Hippocampal formation (tissue), 2 donors: ENCODE results near the gene NTN4.
"Not testable (repeated sequence)": the region's sequence is repeated elsewhere in the genome, so short reads cannot be mapped to it uniquely, and the experiment has no call there.

Source experiments
- DNase-seq, 2 donors: peaks; one replicate each; lab custom pipeline; 2025; lab: John Stamatoyannopoulos, UW

Gene NTN4

DNA sequence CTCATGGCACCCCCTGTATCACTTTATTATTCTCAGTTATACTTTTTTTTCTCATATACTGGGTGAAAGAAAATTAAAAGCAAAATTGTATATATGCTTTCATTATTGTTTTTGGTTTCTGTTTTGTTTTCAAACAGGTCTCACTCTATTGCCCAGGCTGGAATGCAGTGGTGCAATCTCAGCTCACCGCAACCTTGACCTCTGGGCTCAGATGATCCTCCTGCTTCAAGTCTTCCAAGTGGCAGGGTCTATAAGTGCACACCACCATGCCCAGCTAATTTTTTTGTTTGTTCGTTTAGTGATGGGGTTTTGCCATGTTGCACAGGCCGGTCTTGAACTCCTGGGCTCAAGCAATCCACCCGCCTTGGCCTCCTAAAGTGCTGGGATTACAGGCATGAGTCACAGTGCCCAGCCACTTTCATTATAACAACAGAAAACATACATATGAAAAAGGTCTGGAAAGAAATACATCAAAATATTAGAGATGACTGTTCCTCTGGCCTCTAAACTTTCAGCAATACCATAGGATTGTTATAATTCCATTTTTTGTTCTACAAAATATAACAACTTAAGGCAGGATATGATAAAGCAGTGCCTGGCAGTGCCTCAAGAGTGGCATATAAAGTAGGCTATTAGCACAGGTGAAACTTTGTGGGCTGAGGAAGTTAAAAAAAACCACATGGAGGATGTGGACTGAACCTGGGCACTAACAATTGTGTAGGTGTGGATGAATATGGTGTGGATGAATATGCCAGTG, 5.8 kb upstream of the NTN4 start:
- no peak for DNase-seq

DNA sequence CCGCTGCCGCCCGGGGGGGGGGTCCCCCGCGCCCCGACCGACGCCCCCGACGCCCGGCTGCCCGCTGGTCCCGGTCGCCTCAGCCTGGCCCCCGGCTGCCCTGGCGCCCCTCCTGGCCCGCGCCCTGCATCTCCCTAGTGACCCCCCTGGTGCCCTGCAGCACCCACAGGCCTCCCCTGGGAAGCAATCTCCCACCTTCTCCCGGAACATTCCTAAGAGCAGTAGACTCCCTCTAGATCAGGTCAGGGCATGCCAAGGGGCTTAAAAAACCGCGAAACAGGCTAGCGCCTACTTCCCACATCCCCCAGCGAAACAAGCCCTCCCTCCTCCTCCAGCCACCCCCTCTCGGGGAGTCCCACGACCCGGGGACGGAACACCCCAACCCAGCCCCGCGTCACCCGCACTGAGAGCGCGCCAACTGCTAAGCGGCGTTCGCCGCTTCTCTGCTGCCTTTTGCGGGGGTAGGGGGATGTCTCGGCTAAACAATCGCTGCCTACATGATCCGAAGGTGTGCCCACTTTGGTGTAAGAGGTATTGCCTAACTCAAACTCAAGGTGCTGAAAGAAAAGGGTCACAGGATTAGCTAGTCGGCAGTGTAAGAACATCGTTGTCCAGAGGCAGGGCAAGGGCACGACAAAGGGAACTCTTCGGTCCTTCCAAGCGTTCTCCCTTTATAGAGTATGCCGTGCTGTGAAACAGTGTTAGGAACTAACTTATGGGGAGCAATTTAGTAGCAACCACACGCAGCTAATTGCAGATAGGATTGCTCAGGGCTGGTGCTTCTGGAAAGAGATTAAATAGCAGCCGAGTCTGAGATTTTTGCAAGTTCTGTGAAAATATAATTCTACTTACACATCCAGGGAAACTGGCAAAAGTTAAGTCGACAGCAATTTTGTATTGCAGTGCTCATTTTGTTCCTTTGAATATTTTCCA, 619 bp upstream of the NTN4 start:
- DNase-seq = no peak

DNA sequence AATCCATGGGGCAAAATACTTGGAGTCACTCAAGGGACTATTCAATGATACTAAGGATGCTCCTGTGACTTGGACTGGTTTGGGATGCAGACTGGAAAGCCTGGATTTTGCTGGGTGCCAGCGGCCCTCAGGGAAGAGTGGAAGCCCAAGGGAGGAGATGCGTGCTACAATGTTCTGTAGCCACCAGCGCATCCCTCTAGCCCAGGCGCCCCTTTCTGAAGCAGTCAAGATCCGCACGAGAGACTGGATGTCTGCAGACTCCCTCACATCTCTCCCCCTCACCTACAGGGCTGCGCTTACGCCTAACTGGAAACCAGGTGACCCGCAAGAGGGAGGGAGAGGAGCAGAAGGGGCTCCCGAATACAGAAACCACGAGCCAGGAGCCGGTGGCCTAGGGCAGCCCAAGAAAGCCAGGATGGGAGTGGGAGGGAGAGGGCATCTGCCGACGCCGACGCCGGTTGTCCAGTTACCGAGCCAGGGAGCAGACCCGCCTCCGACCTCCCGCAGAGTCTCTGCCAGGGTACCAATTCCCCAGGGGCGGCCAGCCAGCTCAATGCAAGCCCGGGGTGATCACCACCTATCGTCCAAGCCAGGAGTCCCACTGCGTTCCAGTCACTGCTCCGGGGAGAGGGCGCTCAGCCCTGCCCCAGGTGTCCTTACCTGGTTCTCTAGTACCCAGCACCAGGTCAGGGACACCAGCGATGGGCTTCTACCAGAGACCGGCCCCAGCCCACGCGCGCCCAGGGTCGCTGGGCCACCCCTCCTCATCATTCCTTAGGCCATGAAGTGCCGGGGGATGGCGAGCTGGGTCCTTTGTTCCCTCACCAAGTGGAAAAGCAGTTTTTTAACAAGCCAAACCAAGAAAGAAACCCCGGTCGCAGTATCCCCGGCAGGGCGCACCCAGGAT, 1.2 kb downstream of the NTN4 start:
- DNase-seq = no peak

DNA sequence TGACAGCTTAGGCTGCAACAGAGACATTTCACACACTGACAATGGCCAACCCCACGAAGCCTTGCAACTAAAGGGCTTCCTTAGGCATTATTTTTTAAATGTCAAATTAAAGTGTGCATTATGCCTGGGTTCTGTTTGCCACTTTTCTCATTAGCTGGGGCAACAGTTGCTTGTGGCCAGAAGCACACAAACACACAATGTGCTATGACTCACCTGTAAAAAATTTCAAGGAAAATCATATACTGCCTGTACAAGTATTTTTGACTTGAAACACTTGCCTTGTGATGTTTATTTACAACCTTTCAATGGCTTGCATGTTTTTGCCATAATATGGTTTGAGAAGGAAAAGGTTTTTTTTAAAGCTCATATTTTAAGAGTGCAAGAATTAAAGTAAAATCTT, 1.9 kb downstream of the NTN4 start:
- no peak for DNase-seq

DNA sequence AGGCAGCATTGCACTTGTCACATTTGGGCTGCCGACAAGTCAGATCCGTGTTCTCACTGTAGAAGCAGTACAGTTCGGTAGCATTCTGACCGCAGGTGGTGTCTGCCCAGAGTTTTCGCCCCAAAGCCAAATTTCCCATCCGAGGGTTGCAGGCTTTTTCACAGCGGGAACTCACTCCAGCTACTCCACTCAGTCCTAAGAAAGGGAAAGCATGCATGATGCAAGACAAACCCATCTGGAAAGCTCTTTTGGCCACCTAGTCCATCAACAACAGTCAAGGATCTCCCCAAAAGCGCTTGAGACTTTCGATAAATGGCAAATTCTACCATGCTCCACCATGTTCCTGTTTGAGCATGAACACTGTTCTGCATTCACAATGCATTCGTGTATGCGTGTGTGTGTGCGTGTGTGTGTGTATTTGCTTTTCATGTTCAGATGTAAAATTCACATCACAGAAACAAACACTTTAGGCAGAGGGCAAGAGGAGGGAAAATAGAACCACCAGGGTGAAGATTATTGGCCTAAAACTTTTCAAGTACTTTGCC, 3.2 kb downstream of the NTN4 start:
- DNase-seq = no peak

DNA sequence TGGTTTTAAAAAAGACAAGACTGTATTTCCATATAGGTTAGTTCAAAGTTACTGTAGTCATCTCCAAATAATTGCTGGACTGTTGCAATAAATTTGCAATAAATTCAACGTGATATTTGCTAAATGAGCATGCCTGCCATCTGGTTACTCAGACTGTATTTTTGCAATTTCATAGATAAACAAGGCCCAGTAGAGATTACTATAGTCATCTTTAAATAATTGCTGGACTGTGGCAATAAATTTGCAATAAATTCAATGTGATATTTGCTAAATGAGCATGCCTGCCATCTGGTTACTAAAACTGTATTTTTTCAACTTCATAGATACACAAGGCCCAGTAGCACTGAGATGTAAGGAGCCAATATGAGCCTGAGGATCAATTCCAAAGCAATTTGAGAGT, 5.6 kb downstream of the NTN4 start:
- DNase-seq = no peak

DNA sequence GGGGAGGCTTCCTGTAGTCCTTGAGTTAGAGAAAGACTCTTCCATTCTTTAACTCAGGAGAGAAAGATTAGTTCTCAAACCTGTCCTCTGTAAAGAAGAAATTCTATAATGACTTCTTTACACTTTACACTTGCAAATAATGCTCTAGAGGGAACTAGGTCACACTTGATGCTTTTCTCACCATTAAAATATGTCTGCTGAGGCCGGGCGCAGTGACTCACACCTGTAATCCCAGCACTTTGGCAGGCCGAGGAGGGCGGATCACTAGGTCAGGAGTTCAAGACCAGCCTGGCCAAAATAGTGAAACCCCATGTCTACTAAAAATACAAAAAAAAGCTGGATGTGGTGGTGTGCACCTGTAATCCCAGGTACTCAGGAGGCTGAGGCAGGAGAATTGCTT, 6.3 kb downstream of the NTN4 start:
- DNase-seq = no peak

DNA sequence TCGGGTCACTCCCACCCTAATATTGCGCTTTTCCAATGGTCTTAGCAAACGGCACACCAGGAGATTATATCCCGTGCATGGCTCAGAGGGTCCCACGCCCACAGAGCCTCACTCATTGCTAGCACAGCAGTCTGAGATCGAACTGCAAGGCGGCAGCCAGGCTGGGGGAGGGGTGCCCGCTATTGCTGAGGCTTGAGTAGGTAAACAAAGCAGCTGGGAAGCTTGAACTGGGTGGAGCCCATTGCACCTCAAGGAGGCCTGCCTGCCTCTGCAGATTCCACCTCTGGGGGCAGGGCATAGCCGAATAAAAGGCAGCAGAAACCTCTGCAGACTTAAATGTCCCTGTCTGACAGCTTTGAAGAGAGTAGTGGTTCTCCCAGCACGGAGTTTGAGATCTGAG, 15.1 kb downstream of the NTN4 start:
- not testable (repeated sequence) for DNase-seq

DNA sequence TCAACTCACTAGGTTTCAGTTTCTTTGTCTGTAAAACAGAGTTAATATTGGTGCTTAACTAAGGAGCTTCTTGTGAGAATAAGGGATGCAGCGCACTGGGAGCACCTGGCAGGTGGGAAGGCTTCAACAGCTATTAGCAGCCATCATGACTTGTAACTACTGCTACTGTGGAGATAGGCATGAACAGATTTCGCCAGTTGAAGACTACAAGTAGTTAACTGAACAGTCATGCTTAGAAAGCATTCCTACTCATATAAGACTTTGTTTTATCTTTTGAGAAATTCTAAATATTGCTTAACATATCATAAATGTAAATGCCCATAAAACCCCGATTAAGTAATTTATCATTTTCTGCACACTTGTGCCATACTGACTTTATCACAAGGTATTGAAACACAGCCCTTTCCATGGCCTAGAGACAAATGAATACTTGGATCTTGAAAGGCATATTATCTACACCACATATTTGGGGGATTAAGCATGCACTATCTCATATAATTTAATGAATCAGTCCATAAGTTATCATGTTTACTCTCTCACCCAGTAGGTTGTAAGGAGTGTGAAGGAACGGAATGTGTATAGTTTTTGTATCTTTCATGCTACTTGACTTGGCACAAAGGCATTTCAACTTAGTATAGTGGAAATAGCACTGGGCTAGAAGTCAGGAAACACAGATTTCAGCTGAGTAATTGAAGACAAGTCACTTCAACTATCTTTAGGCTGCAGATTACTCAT, 16.1 kb downstream of the NTN4 start:
- DNase-seq = no peak

DNA sequence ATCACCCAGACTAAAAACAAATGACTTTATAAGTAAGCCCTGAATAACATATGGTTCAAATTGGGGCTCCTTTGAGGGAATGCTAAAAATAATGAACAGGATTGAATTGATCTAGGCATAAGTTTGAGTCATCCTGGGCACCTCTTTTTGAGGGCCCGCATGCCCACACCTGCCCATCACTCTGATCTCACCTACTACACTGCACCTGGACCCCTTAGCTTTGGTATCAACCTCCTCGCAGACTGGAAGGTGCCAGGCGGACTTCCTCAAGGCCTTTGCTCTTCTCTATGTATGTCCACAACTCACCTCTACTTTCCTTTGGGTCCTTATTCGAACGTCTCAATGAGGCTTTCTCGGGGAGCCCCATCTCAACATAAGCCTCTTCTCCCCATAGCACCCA, 17.2 kb downstream of the NTN4 start:
- no peak for DNase-seq

DNA sequence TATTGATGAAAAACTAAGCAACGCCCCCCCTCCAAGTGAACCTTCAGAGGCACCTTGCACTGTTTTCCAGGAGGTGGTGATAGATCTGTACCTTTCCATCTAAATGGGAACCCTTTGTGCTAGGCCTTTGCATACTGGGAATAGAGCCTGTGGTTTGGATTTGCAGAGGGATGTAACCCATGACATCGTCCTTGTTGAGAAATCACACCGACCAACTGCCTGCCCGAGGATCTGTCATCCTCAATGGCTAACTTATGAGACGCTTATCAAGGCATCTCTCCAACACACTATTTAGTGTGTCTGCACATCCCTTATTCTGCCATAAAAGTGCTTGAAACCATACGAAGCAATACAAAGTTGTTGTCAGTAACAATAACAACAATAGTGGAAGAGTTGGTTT, 22.9 kb downstream of the NTN4 start:
- no peak for DNase-seq

DNA sequence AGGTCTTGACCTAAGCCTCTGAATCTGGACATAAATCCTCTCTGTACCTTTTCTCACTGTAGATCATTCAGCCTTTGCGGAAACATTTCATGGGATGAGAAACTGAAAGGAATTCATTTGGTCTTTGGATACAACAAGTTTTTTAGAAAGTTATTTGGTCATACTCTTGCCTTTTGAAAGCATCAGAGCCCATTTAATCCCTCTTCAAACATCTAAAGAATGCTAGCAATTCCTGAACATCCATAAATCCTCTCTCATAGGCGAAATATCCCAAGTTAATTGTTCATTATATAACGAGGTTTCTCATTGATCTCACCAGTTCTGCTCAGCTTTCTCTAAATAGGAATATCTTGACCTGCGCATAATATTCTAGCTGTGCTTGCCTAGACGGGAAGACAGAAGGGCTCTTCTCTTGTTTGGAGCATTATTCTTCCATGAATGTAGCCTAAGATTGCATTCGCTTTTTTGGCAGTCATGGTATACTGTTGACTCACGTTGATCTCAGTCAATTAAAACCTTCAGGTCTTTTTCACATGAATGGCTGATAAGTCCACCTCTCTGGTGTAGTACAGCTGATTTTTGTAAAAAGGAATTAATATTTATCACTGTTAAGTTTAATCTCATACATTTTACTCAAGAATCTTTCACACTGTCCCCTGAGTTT, 24.1 kb downstream of the NTN4 start:
- DNase-seq = no peak

DNA sequence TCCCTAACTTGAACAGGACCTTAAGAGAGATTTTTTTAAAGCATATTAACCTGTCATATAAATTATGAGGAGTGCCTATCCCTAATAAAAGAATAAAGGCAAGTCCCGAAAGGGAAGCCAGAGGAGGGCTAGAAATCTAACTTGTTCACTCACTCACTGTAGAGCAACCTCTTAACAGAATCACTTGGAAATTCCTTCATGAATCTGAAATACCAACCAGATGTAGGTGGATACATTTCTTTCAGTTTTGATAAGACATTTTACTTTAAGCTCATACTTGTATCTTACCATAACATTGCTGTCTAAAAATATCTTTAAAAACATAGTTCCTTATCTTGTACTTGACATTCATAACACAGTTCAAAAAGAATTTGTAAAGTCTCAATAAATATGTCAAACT, 25.7 kb downstream of the NTN4 start:
- DNase-seq = no peak

DNA sequence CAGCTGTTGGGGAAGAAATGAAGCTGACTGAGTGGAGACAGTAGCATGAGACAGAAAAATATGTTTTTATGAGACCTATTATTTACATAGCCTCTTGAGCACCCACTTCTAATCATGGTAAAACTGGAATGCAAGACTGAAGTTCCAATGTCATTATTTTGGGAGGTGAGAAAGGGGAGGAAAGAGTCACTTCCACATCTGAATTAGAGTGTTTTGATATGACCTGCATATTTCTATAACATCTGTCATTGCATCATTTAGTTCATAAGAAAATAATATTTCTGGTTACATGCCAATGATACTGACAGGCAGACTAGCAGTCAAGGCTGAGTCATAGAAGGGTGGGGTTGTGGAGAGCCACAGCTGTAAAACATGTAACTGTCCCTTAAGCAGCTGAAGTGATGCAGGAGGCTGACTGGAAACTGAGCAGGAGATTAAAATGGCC, 26.7 kb downstream of the NTN4 start:
- no peak for DNase-seq

DNA sequence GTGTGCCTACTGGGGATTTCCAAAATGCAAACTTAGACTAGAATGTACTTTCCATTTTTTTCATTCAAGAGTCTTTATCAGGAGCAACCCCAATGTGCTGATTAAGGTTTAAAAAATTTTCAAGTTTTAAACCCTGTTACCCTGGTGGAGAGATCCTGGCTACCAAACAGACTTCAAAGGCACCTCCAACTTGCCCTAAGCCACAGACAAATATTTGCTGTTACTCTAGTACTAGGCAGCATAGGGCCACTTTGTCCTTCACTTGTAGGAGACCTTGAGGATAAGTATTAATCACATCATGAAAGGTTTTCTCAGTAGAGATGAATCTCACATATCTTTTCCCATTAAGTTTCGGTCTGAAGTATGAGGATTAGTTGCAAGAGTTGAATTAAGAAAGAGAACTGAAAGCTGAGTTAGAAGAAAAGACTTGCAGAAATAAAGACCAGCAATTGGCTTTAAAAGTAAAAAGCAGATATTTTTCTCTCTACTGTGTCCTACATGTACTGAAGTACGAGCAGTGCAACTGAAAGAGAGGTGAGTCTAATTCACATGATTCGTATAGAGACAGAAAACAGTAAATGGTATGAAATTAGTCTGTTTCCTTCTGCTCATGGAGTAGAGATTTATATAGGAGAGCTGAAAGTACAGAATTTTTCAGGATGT, 28.3 kb downstream of the NTN4 start:
- DNase-seq = no peak

DNA sequence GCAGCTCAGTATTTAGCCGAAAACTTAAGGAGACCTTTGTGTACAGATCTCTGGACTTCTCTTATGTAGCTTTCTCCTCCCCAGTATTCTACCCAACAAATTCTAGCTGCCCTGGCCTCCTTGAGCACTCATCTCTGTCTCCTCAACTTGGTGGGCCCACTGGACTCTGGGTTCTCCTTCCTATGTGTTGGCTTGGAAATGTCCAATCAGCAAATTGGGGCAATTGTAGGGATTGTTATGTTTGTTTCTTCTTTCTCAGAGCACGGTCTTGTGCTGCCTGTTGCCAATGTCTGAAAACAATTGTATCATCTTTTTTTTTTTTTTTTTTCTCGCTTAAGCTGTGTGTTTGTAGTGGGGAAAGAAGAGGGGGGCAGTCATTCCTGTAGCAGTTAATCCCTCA, 30.2 kb downstream of the NTN4 start:
- no peak for DNase-seq

DNA sequence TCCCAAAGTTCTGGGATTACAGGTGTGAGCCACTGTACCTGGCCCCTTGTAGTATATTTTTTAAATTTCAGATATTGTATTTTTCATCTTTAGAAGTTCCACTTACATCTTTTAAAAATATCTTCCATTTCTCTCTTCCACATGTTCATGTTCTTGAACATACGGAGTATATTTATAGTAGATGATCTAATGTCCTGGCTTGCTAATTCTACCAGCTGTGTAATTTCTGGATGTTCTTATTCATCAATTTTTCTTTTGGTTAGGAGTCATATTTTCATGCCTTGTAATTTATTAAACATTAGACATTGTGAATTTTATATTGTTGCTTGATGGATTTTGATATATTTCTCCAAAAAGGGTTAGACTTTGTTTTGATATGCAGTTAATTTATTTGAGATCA, 30.8 kb downstream of the NTN4 start:
- no peak for DNase-seq

DNA sequence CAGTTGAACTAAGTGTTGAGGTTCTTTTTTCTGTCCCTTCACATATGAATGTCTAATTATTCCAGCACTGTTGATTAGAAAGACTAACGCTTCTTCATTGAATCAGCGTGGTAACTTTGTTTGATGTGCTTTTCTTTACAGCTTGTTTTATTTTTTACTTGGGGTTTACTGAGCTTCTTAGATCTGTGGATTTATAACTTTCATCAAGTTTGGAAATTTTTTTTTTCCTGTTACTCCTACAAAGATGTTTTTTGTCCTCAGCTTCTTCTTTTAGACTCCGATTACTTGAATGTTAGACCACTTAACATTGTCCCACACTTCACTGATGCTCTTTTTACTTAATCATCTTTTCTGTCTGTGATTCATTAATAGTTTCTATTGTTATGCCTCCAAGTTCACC, 31.5 kb downstream of the NTN4 start:
- DNase-seq = no peak

DNA sequence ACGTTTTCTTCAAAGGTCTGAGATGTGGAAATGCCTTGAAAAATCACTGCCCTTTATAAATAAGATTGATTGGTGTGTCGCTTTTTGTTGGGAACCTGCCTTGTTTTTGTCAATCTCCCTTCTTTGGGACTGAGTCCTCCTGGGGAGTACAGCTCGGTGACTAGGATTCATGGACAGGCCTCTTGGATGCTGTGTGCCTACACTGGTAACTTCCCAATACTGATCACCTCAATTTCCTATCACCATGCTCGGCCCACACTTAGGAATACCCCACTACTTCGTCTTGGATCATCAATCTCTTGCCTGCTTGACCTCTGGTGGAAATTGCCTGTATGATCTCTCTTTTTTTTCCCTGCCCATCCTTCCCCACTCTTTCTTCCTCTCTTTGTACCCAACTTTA, 34.2 kb downstream of the NTN4 start:
- no peak for DNase-seq

DNA sequence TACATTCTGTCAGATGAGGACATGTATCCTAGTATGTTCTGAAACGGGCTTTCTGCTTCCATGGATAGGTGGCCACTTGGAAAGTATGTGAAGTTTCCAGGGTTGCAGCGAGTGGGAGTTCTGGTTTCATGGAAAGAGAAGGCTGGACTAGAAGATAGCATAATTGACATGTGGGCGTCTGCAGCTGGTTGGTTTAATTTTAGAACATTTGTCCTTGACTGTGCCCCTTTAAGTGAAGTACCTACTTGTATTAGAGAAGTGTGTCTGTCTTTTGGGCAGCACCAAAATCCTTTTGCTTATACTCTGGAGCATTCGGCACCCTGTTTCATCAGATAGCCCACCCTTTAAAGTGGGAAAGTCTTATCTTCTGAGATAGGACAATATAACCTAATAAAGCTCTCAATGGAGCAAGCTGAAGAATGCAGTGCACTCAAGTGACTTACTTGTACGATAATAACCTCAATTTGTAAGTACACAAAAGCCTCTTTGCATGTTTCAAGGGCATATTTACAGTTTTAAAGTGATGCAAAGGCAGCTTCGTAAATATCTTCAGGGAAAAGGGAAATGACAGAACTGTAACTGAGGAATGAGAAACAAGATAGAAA, 35.2 kb downstream of the NTN4 start:
- DNase-seq = no peak
